HG02763 (cell line): ENCODE results near the gene CSNK1G3.
A peak's percentile ranks its signal among the peaks of the same experiment; 100 is the strongest.

Experiments used
- ATAC-seq: cut with Tn5 transposase; IDR thresholded peaks from one replicate; pipeline ENCODE4 v1.9.1; 2021; ENCODE audit warnings: mild to moderate bottlenecking, moderate library complexity; ENCODE audit not compliant: unreplicated experiment

CSNK1G3 gene

GRCh38 chr5:123512611-123513461, 859 bp downstream of the CSNK1G3 start:
- peak; percentile 31 for ATAC-seq

GRCh38 chr5:123514615-123515355, 2.8 kb downstream of the CSNK1G3 start:
- ATAC-seq = no peak

GRCh38 chr5:123515904-123516303, 3.9 kb downstream of the CSNK1G3 start:
- no peak for ATAC-seq

GRCh38 chr5:123517476-123517875, 5.5 kb downstream of the CSNK1G3 start:
- ATAC-seq = no peak

DNA sequence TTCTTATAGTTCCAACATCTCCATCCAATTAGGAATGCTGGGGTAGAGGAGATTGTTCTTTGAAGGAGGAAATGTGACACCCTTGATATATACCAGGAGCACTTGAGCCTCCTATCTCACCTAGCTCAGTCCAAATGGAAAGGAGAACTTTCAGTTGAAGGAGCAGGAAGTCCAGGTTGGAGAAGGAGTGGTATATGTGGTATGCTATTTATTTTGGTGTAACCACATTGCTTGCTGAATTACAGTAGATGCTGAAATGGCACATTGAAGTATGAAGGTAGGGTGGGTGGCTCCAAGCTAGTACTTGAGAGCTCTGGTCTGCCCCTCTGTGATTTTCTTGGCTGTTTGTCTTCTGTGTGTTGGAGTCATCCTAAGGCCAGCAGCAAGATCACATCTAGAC, 6.1 kb downstream of the CSNK1G3 start:
- no peak for ATAC-seq

DNA sequence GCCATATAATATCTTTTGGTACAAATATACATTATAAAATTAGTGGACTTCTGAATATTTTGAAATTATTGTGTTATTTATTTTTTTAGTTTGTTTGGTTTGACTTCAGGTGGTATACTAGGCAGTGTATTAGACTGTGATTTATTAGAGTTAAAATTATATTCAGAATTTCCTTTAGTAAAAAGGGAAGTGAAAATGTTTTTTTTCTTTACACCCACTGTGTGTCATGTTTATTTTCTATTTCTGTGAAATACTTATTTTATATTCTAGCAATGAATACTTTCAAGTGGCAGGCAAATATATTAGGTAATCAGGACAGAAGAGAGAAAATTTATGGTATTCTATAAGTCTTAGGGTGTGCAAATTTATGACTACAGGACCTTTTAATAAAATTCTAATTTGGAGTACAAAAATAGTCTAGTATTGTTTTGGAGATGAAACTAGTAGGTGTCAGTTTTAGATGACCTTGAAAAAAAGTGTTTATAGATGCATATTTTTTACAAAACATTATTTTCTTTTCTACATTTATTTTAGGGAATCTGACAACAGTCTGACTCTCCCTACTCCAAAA, 8.8 kb downstream of the CSNK1G3 start:
- ATAC-seq = peak; percentile 54

- ATAC-seq = no peak
Observed at GRCh38 chr5:123524146-123524545, 12.2 kb downstream of the CSNK1G3 start.

DNA sequence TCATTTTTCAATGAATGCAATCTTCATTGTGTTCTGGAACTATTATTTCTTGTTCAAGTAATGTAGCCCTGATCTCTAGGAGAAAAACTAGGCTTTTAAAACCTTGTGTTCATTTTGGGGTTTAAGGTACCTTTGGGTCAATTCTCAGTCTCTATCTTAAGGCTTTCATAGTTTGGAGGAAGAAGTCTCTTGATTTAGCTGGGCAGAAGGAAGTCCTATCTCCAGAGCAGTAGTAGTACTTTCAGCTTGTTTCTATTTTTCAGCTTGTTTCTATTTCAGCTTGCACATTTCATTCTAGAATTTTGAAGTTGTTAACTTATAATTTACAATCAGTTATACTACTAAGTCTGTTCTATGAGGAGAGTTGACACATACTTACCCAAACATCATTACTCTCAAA, 15.2 kb downstream of the CSNK1G3 start:
- ATAC-seq = no peak

DNA sequence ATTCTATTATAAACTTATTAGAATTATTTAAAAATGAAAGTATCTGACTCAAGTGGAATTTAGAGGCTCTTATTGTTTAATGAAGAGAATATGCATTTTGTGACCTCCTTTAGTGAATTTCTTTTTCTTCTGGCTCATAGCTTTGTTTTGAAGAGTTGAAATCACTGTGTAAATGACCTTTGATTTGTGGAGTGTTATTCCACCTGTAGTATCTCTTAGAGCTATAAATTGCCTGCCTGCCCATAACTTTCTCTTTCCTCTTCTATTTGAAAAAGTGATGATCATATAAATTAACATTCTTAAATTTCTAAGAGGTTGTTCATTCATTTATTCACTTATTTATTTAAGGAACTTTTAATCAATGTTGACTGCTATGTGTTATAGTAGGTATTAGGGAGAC, 16.1 kb downstream of the CSNK1G3 start:
- ATAC-seq = no peak

DNA sequence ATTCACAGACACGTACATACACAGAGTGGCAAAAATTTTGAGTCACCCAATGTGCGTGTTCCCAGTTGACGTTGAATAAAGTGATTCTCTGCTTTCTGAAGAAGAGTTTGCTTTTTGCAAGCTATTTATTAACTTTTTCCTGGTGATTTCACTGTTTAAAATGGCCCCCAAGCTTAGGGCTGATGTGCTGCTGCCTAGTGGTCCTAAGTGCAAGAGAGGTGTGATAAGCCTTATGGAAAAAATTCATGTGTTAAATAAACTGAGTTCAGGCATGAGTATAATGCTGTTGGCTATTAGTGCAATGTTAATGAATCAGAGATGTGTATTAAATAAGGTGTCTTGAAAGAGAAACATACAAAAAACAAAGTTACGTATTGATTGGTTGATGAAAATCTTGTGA, 16.9 kb downstream of the CSNK1G3 start:
- no peak for ATAC-seq

DNA sequence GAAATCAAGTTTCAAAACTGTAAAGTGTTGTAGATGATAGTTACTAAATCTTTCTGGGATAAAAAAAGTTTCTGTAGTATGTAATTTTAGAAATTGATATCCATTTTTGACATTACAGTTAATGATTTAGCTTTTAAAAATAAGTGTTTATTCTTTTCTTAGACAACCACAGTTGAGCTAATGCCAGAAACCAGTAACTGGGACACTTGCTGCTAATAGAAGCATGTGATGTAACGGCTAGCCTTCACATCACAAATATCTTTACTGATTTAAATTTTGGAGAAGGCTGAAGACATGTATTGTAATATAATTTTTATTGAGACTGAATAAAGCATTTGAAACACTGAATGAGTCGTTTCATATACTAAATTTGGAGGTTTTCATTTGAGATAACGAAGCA, 18.8 kb downstream of the CSNK1G3 start:
- no peak for ATAC-seq

- no peak for ATAC-seq
Observed at GRCh38 chr5:123535648-123536047, 23.7 kb downstream of the CSNK1G3 start.

DNA sequence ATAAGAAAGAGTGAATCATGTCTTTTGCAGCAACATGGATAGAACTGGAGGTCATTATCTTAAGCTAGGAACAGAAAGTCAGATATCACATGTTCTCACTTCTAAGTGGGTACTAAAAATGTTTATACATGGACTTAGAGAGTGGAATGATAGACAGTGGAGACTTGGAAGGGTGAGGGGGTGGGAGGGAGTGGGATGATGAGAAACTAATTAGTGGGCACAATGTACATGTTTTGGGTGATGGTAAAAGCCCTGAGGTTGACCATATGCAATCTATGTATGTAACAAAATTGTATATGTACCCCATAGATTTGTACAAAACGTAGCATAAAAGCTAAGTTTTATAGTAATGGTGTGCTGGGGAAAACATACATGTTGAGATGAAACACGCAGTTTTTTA, 25.3 kb downstream of the CSNK1G3 start:
- ATAC-seq = no peak

DNA sequence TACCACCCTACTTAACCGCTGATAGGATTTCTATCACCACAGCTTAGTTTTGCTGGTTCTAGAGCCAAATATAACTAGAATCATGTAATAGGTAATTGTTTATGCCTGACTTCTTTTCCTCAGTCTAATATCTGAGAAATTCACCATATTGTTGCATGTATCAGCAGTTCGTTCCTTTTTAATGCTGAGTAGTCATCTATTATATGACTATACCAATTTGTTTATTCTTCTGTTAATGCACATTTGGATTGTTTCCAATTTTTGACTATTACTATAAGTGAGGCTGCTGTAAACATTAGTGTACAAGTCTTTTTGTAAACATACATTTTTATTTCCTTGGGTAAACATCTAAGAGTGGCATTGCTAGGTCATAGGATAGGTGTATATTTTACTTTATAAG, 25.9 kb downstream of the CSNK1G3 start:
- no peak for ATAC-seq

- ATAC-seq = no peak
Observed at GRCh38 chr5:123538670-123539459, 26.9 kb downstream of the CSNK1G3 start.

DNA sequence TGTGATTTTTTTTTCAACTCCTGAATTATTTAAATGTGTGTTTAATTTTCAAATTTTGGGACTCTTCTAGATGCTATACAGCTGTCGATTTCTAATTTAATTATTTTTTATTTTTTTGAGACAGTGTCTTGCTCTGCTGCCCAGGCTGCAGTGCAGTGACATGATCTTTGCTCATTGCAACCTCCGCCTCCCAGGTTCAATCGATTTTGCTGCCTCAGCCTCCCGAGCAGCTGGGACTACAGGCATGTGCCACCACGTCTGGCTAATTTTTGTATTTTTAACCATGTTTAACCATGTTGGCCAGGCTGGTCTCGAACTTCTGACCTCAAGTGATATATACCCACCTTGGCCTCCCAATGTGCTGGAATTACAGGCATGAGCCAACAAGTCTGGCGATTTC, 28.6 kb downstream of the CSNK1G3 start:
- no peak for ATAC-seq

DNA sequence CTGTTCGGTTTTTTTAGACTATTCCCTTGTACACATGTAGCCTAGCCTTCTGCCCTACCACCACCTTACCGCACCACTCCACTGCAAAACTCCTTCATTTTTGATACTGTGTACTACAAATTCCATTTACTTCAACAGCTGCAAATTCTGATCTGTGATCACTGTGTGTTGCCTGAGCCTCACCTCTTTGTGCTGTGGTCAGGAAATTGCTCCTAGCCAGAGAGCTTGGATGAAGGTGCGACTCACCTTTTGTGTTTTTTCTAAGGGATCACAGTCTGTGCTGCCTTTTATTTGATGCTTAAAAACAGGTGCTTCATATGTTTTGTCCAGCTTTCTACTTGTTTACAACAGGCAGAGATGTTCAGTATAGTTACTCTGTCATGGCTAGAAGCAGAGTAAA, 31.5 kb downstream of the CSNK1G3 start:
- no peak for ATAC-seq

DNA sequence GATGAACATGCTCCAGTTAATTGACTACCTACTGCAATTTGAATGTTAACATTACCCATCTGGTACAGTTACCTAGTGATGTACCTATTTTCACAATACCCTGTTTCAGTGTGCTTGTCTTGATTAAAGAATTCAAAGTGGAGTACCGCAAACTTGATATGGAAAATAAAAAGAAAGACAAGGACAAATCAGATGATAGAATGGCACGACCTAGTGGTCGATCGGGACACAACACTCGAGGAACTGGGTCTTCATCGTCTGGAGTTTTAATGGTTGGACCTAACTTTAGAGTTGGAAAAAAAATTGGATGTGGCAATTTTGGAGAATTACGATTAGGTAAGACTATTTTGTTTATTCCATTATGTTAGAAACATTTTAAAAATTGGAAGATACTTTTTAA, 33.5 kb downstream of the CSNK1G3 start:
- ATAC-seq = no peak

DNA sequence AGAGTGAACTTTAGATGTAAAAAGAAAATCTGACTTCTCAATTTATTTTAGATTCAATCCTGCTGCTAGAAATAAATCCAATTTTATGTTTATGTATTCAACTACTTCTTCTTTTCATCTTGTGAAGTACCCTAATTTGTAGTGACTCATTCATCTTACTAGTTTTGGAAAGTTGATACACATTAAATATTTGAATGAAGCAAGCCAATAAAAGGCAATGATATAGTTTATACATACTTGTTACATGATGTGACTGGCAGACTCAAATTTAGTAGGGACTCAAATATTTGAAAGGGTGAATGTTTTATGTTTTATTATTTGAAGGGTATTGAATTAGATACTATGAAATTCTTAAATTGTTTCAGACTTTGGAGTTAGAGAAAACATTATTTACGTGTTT, 34.7 kb downstream of the CSNK1G3 start:
- ATAC-seq = no peak

- peak; percentile 99 for ATAC-seq
Observed at GRCh38 chr5:123549256-123549904, 37.4 kb downstream of the CSNK1G3 start.

DNA sequence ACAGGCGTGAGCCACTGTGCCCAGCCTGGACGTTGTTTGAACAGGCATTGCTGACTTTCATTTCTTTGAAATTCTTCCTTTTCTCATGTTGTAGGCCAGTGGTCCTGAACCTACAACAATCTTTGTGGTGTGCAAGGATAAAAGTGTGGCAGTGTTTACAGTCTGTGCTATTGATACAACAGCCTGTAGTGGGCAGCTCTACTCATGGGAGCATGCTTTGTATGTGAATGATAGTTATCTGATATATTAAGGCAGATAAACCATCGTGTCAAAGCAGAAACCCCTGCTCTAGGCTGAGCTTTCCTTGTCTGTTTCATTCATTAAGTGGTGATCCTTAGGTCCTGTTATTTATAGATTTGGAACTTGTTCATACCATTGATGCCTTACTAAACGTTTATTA, 42.6 kb downstream of the CSNK1G3 start:
- ATAC-seq = no peak
